Fibroblast of mammary gland (primary cell): ENCODE measurements around the gene PRKN.

Experiments
- DNase-seq: peaks from one replicate; pipeline ENCODE4 v3.0.0-alpha.2; 2010; ENCODE audit warnings: low read depth
- H3K4me3 ChIP-seq: 2 replicates; pipeline ENCODE4 v1.5.1; 2011; ENCODE audit warnings: low read depth, mild to moderate bottlenecking, low read length, moderate library complexity; ENCODE audit not compliant: control insufficient read depth
- CTCF ChIP-seq: conservative IDR thresholded peaks from 2 replicates; pipeline ENCODE4 v1.5.1; 2011; ENCODE audit warnings: low read depth, low read length, inconsistent platforms; ENCODE audit not compliant: control insufficient read depth, insufficient read depth

The PRKN gene

GRCh38 chr6:161436106-161436876, 1291.3 kb downstream of the PRKN start:
- no peak overlapping the region for H3K4me3 ChIP-seq
- TF ChIP-seq CTCF = no peak
- DNase-seq = peak; percentile 43

GRCh38 chr6:161435748-161436070, 1291.9 kb downstream of the PRKN start:
- DNase-seq = no peak
- no peak for TF ChIP-seq CTCF
- H3K4me3 ChIP-seq = no peak overlapping the region

GRCh38 chr6:161434921-161435747, 1292.4 kb downstream of the PRKN start:
- no peak for TF ChIP-seq CTCF
- DNase-seq = peak; percentile 99
- H3K4me3 ChIP-seq = peak overlapping the region; percentile 4

- DNase-seq = peak; percentile 61
- no peak overlapping the region for H3K4me3 ChIP-seq
- TF ChIP-seq CTCF = no peak
Measured at GRCh38 chr6:161434350-161434749, 1293.2 kb downstream of the PRKN start.

GRCh38 chr6:161432546-161432945, 1295.0 kb downstream of the PRKN start:
- no peak overlapping the region for H3K4me3 ChIP-seq
- no peak for DNase-seq
- no peak for TF ChIP-seq CTCF

- DNase-seq = peak; percentile 45
- TF ChIP-seq CTCF = peak; percentile 37
- H3K4me3 ChIP-seq = no peak overlapping the region
Measured at GRCh38 chr6:161429921-161430490, 1297.6 kb downstream of the PRKN start.
